ENCODE data around the gene OR52A5. TPM values are rescaled to one million over a fixed set of nuclear protein-coding genes. Genes with fewer than 3 reads are reported as not detected.
A peak's percentile ranks its signal among the peaks of the same experiment; 100 is the strongest.

The OR52A5 gene
- total RNA-seq, 1 donor from 2014 or later = not detected

- H3K4me3 ChIP-seq = no peak overlapping the region
- no peaks in the 10 kb centered on the region for H3K9me3 ChIP-seq
- H3K4me1 ChIP-seq = no peaks in the 10 kb centered on the region
- DNase-seq (ENCODE audit: low spot score in 2 of 2) = no peak
- TF ChIP-seq, protein P1, sequence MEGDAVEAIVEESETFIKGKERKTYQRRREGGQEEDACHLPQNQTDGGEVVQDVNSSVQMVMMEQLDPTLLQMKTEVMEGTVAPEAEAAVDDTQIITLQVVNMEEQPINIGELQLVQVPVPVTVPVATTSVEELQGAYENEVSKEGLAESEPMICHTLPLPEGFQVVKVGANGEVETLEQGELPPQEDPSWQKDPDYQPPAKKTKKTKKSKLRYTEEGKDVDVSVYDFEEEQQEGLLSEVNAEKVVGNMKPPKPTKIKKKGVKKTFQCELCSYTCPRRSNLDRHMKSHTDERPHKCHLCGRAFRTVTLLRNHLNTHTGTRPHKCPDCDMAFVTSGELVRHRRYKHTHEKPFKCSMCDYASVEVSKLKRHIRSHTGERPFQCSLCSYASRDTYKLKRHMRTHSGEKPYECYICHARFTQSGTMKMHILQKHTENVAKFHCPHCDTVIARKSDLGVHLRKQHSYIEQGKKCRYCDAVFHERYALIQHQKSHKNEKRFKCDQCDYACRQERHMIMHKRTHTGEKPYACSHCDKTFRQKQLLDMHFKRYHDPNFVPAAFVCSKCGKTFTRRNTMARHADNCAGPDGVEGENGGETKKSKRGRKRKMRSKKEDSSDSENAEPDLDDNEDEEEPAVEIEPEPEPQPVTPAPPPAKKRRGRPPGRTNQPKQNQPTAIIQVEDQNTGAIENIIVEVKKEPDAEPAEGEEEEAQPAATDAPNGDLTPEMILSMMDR (IDR thresholded peaks at IDR 0.05) = no peak
- no peak overlapping the region for H3K27ac ChIP-seq
- no peaks in the 10 kb centered on the region for H3K27me3 ChIP-seq
- H3K36me3 ChIP-seq = no peaks in the 10 kb centered on the region
- intact Hi-C loops (cut with DNase I) = no loop called here
Measured at GRCh38 chr11:5136261-5136660, 1.9 kb downstream of the OR52A5 start.

DNA sequence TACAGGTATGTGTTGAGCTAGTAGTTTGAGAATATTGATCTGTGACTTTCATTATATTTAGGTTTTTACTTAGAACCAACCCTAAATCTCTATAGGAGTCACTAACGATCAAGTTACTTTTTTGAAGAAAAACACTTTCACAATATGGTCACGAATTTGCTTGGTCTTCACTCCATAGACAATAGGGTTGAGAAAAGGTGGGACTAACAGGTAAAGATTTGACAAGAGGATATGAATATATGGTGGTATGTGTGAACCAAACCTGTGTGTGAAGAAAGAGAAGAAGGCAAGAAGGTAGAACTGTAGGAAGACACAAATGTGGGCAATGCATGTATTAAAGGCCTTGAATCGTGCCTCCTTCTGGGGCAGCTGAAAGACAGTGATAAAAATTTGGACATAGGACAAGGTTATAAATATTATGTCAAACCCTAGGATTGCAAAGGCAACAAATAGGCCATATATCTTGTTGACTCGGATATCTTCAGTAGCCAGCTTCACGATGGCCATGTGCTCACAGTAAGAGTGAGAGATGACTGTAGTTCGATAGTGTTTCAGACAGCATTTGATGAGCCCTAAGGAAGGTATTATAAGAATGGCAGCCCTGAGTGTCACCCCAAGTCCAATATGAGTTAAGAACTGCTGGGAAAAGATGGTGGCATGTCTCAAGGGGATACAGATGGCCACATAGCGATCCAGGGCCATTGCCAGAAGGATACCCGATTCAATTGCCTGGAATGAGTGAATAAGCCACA, 6.4 kb downstream of the OR52A5 start:
- Histone ChIP-seq H3K27ac (no peak overlapping the region), H3K27me3 (no peaks in the 10 kb centered on the region), H3K4me3 (no peak overlapping the region), H3K36me3 (no peaks in the 10 kb centered on the region), H3K9me3 (no peaks in the 10 kb centered on the region), H3K4me1 (no peaks in the 10 kb centered on the region)
- DNase-seq (ENCODE audit: low spot score in 2 of 2) = no peak
- intact Hi-C loops (cut with DNase I) = no loop called here
- TF ChIP-seq, protein P1 (IDR thresholded peaks at IDR 0.05) = no peak

DNA sequence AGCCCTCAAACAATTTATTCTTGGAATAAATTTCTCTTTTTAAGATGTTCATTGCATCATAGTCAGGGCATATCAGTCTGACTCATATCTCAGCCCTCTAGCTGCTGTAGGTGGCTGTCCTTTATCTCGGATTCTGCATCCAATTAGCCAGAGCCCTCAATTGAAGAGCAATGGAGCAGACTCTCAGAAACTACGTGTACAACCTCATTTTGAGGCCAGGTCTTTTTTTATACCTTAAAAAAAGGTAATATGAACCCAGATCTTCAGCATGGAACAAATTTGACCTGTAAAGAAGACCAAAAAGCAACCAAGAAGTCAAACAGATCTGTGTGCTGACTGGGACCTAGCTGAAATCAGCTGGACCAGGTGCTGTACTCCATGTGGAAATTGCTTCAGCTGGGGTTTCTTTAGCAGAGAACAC, 8.7 kb downstream of the OR52A5 start:
- H3K9me3 ChIP-seq = no peaks in the 10 kb centered on the region
- intact Hi-C loops (cut with DNase I) = no loop called here
- H3K4me3 ChIP-seq = no peak overlapping the region
- H3K36me3 ChIP-seq = no peaks in the 10 kb centered on the region
- TF ChIP-seq, protein P1 (IDR thresholded peaks at IDR 0.05) = no peak
- DNase-seq (ENCODE audit: low spot score in 2 of 2) = no peak
- no peak overlapping the region for H3K27ac ChIP-seq
- H3K27me3 ChIP-seq = no peaks in the 10 kb centered on the region
- no peaks in the 10 kb centered on the region for H3K4me1 ChIP-seq

- Histone ChIP-seq H3K4me3 (no peak overlapping the region), H3K4me1 (no peaks in the 10 kb centered on the region), H3K27ac (no peak overlapping the region), H3K36me3 (no peaks in the 10 kb centered on the region), H3K27me3 (no peaks in the 10 kb centered on the region), H3K9me3 (no peaks in the 10 kb centered on the region)
- DNase-seq (ENCODE audit: low spot score in 2 of 2) = no peak
- TF ChIP-seq, protein P1 (IDR thresholded peaks at IDR 0.05) = no peak
- intact Hi-C loops (cut with DNase I) = loop anchor here (2.0 kb wide), 1 partner anchor 684 kb away; the partner anchor contains the start of gene OR52N2
Measured at GRCh38 chr11:5124891-5125620, 13.1 kb downstream of the OR52A5 start.

GRCh38 chr11:5123802-5124521, 14.2 kb downstream of the OR52A5 start:
- Histone ChIP-seq H3K27me3 (no peaks in the 10 kb centered on the region), H3K4me3 (no peak overlapping the region), H3K27ac (no peak overlapping the region), H3K4me1 (no peaks in the 10 kb centered on the region), H3K36me3 (no peaks in the 10 kb centered on the region), H3K9me3 (no peaks in the 10 kb centered on the region)
- DNase-seq (ENCODE audit: low spot score in 2 of 2) = no peak
- TF ChIP-seq, protein P1 (IDR thresholded peaks at IDR 0.05) = peak; percentile 14 to 57 (median 45)
- intact Hi-C loops (cut with DNase I) = loop anchor here (2.0 kb wide), 1 partner anchor 685 kb away; the partner anchor contains the start of gene OR52N2

All from ascending aorta (tissue), 2 donors.